Measurements from ENCODE around the gene TOE1.

GRCh38 chr1:45375104-45376090, 35.4 kb downstream of the TOE1 start:
- TF ChIP-seq CTCF (IDR thresholded peaks at IDR 0.05; ENCODE audit: insufficient read depth, low read length) (no peak), POLR2AphosphoS5 (IDR thresholded peaks at IDR 0.05; ENCODE audit: low read depth) (no peak), GABPA (IDR thresholded peaks at IDR 0.05; ENCODE audit: low read depth) (no peak)
